PC-9 (cell line): ENCODE measurements around the gene ADGRL1. TPM values are rescaled to one million over a fixed set of nuclear protein-coding genes. Genes with fewer than 3 reads are reported as not detected.
A peak's percentile ranks its signal among the peaks of the same experiment; 100 is the strongest.

ENCODE experiments used
- BruUV-seq: library from RNA; stranded (reverse); fragments of 400-500 nt; replicated peaks from 2 replicates; lab custom pipeline; 2021; lab: Mats Ljungman, UMichigan
- CTCF ChIA-PET: fragments of 300-600 bp; sonication (Branson Sonifier 250); formaldehyde crosslinking; loops from one replicate; lab custom pipeline; 2022; ENCODE audit warnings: antibody characterized with exemption; lab: Charles Lee
- POLR2A ChIA-PET: fragments of 300-600 bp; sonication (Branson Sonifier 250); formaldehyde crosslinking; loops from one replicate; lab custom pipeline; 2022; ENCODE audit warnings: antibody characterized with exemption; ENCODE audit not compliant: unreplicated experiment; lab: Charles Lee
- DNase-seq, 2 experiments: peaks; one replicate each; pipeline versions ENCODE4 v3.0.0 to v3.0.0-alpha.2; 2015 to 2022; ENCODE audit warnings: mixed read lengths in 1 of 2
- H2AFZ ChIP-seq: fragments of 200-600 bp; sonication (generic); 2 replicates; pipeline ENCODE4 v1.8.1; 2017; ENCODE audit warnings: antibody characterized with exemption
- H3F3A ChIP-seq: fragments of 200-600 bp; sonication (generic); 2 replicates; pipeline ENCODE4 v1.8.1; 2017; ENCODE audit warnings: antibody characterized with exemption, mild to moderate bottlenecking, low read depth; ENCODE audit not compliant: insufficient read depth
- H3K27ac ChIP-seq: fragments of 200-600 bp; sonication (generic); 2 replicates; pipeline ENCODE4 v1.6.1; 2016; ENCODE audit warnings: mixed run types
- H3K27me3 ChIP-seq: fragments of 200-600 bp; sonication (generic); 2 replicates; pipeline ENCODE4 v1.6.1; 2016; ENCODE audit warnings: low read depth, mixed run types; ENCODE audit not compliant: insufficient read depth
- H3K36me3 ChIP-seq: fragments of 200-600 bp; sonication (generic); 2 replicates; pipeline ENCODE4 v1.6.1; 2016; ENCODE audit warnings: low read depth, mixed run types
- H3K4me1 ChIP-seq: fragments of 200-600 bp; sonication (generic); replicated peaks from 2 replicates; pipeline ENCODE4 v1.6.1; 2016; ENCODE audit warnings: mixed run types; ENCODE audit not compliant: insufficient read depth
- H3K4me2 ChIP-seq: fragments of 200-600 bp; sonication (generic); 2 replicates; pipeline ENCODE4 v1.6.1; 2017; ENCODE audit warnings: mixed run types
- H3K4me3 ChIP-seq: fragments of 200-600 bp; sonication (generic); 2 replicates; pipeline ENCODE4 v1.6.1; 2016; ENCODE audit warnings: mixed run types
- H3K79me2 ChIP-seq: fragments of 200-600 bp; sonication (generic); 2 replicates; pipeline ENCODE4 v1.6.1; 2017; ENCODE audit warnings: low read depth, mixed run types
- H3K9me2 ChIP-seq: fragments of 200-600 bp; sonication (generic); 2 replicates; pipeline ENCODE4 v1.8.1; 2017; ENCODE audit warnings: mild to moderate bottlenecking; ENCODE audit not compliant: insufficient read depth
- H3K9me3 ChIP-seq: fragments of 200-600 bp; sonication (generic); 2 replicates; pipeline ENCODE4 v1.8.1; 2016; ENCODE audit warnings: low read depth; ENCODE audit not compliant: insufficient read depth
- H4K20me1 ChIP-seq: fragments of 200-600 bp; sonication (generic); 2 replicates; pipeline ENCODE4 v1.8.1; 2017; ENCODE audit not compliant: insufficient read depth
- CTCF ChIP-seq: fragments of 200-600 bp; sonication (generic); conservative IDR thresholded peaks from 2 replicates; pipeline ENCODE4 v1.6.1; 2017; ENCODE audit warnings: mixed run types, antibody characterized with exemption, mild to moderate bottlenecking, moderate library complexity
- EZH2 ChIP-seq: fragments of 200-600 bp; sonication (generic); IDR thresholded peaks from 2 replicates; pipeline ENCODE4 v1.8.0; 2017; ENCODE audit warnings: antibody characterized with exemption, low read depth
- intact Hi-C: fragments of 100-400 bp; cut with micrococcal nuclease; formaldehyde crosslinking; loops from one replicate; pipeline ENCODE4 v1.10.0; 2022; ENCODE audit not compliant: unreplicated experiment
- total RNA-seq: library from RNA; stranded (reverse); gene quantifications from 2 replicates; pipeline ENCODE4 v1.2.3, GENCODE V29; 2021

Gene ADGRL1
- total RNA-seq, 1 experiment from 2014 or later, result 31.5 TPM

GRCh38 chr19:14117668-14118164 is 88.3 kb downstream of the ADGRL1 start, which contains the start of gene PRKACA:
PRKACA (minus strand) TSS chr19:14117762; CDS start chr19:14117547, 215 bp downstream.
- intact Hi-C loops, result loop anchor here (1.0 to 5.0 kb wide), 3 partner anchors 27 to 237 kb away; partner anchors contain the start of gene SAMD1
- BruUV-seq, result no TSS peak
- DNase-seq, result peak; percentile 97 to 99
- H3F3A ChIP-seq, result peaks cover 46% of the 10 kb centered on the region
- H4K20me1 ChIP-seq, result no peaks in the 10 kb centered on the region
- H3K4me3 ChIP-seq, result peak within 1 kb of the TSS; percentile 82
- ChIA-PET POLR2A (no interaction called here), CTCF (no interaction called here)
- H3K27ac ChIP-seq, result peak within 1 kb of the TSS; percentile 65
- TF ChIP-seq EZH2, result no peak
- no peak for TF ChIP-seq CTCF
- peak within 1 kb of the TSS; percentile 87 for H2AFZ ChIP-seq
- peaks cover 20% of the 10 kb centered on the region for H3K79me2 ChIP-seq
- no peaks in the 10 kb centered on the region for H3K9me2 ChIP-seq
- H3K4me1 ChIP-seq, result peaks cover 21% of the 10 kb centered on the region
- H3K4me2 ChIP-seq, result peak within 1 kb of the TSS; percentile 90
- no peaks in the 10 kb centered on the region for H3K36me3 ChIP-seq
- H3K27me3 ChIP-seq, result no peaks in the 10 kb centered on the region
- H3K9me3 ChIP-seq, result no peaks in the 10 kb centered on the region

DNA sequence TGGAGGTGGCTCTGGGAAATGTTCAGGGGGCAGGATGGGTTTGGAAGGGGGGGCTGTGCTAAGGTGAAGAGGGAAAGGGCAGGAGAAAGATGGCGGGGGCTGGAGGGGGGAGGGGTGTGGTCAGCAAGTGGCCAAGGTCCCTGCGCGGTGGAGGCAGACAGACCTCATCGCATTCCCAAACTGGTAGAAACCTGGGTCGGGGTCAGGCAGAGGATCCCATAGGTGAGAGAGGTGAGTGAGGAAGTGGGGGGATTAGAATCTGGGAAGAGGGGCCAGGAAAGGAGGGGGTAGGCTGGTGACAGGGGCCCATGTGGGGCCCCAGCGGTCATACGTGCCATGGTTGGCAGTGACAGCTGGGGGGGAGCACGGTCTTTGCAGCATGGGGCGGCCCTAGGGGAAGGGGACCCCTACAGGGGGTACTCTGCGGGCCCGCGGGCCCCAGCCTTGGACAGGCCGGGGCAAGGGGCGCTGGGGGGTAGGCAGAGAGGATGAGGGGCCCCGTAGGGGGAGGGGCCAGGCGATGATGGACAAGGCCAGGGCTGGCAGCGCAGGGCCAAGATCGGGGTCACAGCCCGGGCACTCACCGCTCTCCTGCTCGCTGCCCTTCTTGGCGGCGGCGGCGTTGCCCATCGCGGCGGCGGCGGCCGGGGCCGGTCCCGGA is 88.9 kb downstream of the ADGRL1 start:
- H3K27me3 ChIP-seq, result no peaks in the 10 kb centered on the region
- H3F3A ChIP-seq, result peaks cover 46% of the 10 kb centered on the region
- H3K27ac ChIP-seq, result no peak overlapping the region
- peaks cover 21% of the 10 kb centered on the region for H3K4me1 ChIP-seq
- intact Hi-C loops, result loop anchor here (1.0 to 5.0 kb wide), 3 partner anchors 26 to 237 kb away; partner anchors contain the start of gene SAMD1
- H3K4me3 ChIP-seq, result peak overlapping the region; percentile 82
- no peaks in the 10 kb centered on the region for H4K20me1 ChIP-seq
- H3K9me2 ChIP-seq, result no peaks in the 10 kb centered on the region
- CTCF ChIA-PET, result no interaction called here
- DNase-seq, result peak in 1 of 2 experiments; percentile 17
- H3K9me3 ChIP-seq, result no peaks in the 10 kb centered on the region
- H3K4me2 ChIP-seq, result peak overlapping the region; percentile 90
- H3K79me2 ChIP-seq, result peaks cover 20% of the 10 kb centered on the region
- H2AFZ ChIP-seq, result peak overlapping the region; percentile 73
- POLR2A ChIA-PET, result interaction anchor here (0.8 kb wide), 1 partner anchor 286 kb away, joined by 6 read pairs; no protein-coding TSS in a partner anchor
- TF ChIP-seq EZH2 (no peak), CTCF (no peak)
- BruUV-seq, result no TSS peak
- H3K36me3 ChIP-seq, result no peaks in the 10 kb centered on the region

DNA sequence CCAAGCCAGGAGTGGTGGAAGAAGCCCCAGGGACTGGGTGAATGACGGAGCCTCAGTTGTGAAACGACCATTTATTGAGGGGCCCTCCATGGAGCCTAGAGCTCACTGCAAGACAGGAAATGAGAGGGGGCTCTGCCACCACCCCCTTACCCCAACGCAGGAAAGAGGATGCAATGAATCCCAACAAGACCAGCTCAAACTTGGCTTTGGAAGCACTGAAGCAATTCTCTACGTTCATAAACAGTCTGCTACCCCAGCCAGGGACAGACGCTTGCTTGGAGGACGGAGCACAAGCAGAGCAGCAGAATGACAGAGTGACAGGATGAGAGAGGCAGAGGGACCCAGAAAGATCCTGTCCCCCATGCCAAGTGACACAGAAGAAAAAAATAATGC is 89.4 kb downstream of the ADGRL1 start:
- Histone ChIP-seq H3K4me3 (peak overlapping the region; percentile 82), H4K20me1 (no peaks in the 10 kb centered on the region), H3K9me2 (no peaks in the 10 kb centered on the region), H3F3A (peaks cover 46% of the 10 kb centered on the region), H3K27me3 (no peaks in the 10 kb centered on the region), H3K79me2 (peaks cover 20% of the 10 kb centered on the region), H3K4me2 (peak overlapping the region; percentile 90), H2AFZ (peak overlapping the region; percentile 73; the same call in 1 of the 2 replicates), H3K27ac (no peak overlapping the region), H3K4me1 (peaks cover 21% of the 10 kb centered on the region), H3K9me3 (no peaks in the 10 kb centered on the region), H3K36me3 (no peaks in the 10 kb centered on the region)
- ChIA-PET POLR2A (interaction anchor here (0.8 kb wide), 1 partner anchor 287 kb away, joined by 6 read pairs; no protein-coding TSS in a partner anchor), CTCF (interaction anchor here (0.6 kb wide), 1 partner anchor 81 kb away, joined by 3 read pairs; no protein-coding TSS in a partner anchor)
- TF ChIP-seq CTCF, result no peak
- intact Hi-C loops, result loop anchor here (2.0 to 5.0 kb wide), 2 partner anchors 26 to 34 kb away; partner anchors contain the start of gene SAMD1
- BruUV-seq, result no TSS peak
- no peak for DNase-seq
